Gastroesophageal sphincter (tissue), 3 donors: Measurements from ENCODE around the gene TRMT112.

Experiments
- EP300 ChIP-seq: sonication (generic); formaldehyde crosslinking; IDR thresholded peaks from one replicate; pipeline ENCODE4 v1.6.1; 2017; ENCODE audit warnings: antibody characterized with exemption, mild to moderate bottlenecking
- POLR2A ChIP-seq, 2 donors: fragments of 450-650 bp; IDR thresholded peaks; one replicate each; pipeline ENCODE4 v1.6.1; 2017; ENCODE audit warnings: antibody characterized with exemption in 2 of 2, mild to moderate bottlenecking in 2 of 2, moderate library complexity in 1 of 2
- POLR2AphosphoS5 ChIP-seq: sonication (generic); formaldehyde crosslinking; IDR thresholded peaks from one replicate; pipeline ENCODE4 v1.6.1; 2017; ENCODE audit warnings: antibody characterized with exemption
- TF ChIP-seq, protein P1 (sequence below), 4 experiments: fragments of 200-600 bp in 2 of 4; fragments of 450-650 bp in 2 of 4; sonication (generic) in 1 of 4; IDR thresholded peaks; one replicate each; pipeline ENCODE4 v1.5.1; 2017 to 2019; ENCODE audit warnings: antibody characterized with exemption in 4 of 4, mild to moderate bottlenecking in 2 of 4, moderate library complexity in 2 of 4

DNA sequence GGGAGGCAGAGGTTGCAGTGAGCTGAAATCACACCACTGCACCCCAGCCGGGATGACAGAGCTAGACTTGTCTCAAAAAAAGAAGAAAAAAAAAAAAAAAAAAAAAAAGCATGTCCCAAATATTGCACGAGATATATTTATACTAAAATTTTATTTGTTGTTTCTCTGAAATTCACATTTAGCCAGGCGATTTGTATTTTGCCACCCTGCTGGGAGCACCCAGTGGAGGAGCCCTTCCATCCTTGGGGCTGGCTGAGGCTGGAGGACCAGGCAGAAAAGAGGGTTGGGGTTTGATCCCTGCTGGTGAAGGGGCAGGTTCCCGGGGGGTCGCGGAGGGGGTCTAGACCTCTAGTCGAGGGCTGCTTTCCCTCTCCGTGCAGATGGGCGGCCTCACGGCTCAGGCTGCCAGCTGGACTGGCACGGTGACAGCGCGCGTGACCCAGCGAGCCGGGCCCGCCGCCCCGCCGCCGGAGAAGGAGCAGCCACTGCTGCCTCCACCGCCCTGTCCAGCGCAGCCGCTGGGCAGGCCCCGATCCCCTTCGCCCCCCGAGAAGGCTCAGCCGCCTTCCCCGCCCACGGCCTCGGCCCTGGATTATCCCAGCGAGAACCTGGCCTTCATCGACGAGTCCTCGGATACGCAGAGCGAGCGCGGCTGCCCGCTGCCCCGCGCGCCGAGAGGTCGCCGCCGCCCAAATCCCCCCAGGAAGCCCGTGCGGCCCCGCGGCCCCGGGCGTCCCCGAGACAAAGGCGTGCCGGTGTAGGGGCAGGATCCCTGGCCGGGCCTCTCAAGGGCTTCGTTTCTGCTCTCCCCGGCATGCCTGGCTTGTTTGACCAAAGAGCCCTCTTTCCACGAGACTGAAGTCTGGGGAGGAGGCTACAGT lies 18.2 kb downstream of the TRMT112 start:
- TF ChIP-seq, protein P1, sequence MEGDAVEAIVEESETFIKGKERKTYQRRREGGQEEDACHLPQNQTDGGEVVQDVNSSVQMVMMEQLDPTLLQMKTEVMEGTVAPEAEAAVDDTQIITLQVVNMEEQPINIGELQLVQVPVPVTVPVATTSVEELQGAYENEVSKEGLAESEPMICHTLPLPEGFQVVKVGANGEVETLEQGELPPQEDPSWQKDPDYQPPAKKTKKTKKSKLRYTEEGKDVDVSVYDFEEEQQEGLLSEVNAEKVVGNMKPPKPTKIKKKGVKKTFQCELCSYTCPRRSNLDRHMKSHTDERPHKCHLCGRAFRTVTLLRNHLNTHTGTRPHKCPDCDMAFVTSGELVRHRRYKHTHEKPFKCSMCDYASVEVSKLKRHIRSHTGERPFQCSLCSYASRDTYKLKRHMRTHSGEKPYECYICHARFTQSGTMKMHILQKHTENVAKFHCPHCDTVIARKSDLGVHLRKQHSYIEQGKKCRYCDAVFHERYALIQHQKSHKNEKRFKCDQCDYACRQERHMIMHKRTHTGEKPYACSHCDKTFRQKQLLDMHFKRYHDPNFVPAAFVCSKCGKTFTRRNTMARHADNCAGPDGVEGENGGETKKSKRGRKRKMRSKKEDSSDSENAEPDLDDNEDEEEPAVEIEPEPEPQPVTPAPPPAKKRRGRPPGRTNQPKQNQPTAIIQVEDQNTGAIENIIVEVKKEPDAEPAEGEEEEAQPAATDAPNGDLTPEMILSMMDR (IDR thresholded peaks at IDR 0.05) = peak in 1 of 4 experiments; percentile 22
- TF ChIP-seq POLR2A (IDR thresholded peaks at IDR 0.05) (peak in 1 of 2 donors; percentile 14), EP300 (no peak), POLR2AphosphoS5 (peak; percentile 7)
